NK-92 (cell line): ENCODE results near the gene ATOH8.

Experiments
- DNase-seq: peaks from one replicate; lab custom pipeline; 2025; ENCODE audit not compliant: unreplicated experiment; lab: John Stamatoyannopoulos, UW

Gene ATOH8

GRCh38 chr2:85770369-85770768 lies 16.6 kb downstream of the ATOH8 start:
- no peak for DNase-seq

- DNase-seq = no peak
Observed at GRCh38 chr2:85770786-85771409, 17.1 kb downstream of the ATOH8 start.

- no peak for DNase-seq
Observed at GRCh38 chr2:85771486-85771885, 17.7 kb downstream of the ATOH8 start.

GRCh38 chr2:85772019-85772745 lies 18.4 kb downstream of the ATOH8 start:
- DNase-seq = no peak

GRCh38 chr2:85772841-85773491 lies 19.2 kb downstream of the ATOH8 start:
- DNase-seq = no peak

- DNase-seq = no peak
Observed at GRCh38 chr2:85773692-85774091, 19.9 kb downstream of the ATOH8 start.

GRCh38 chr2:85774126-85774978 lies 20.6 kb downstream of the ATOH8 start:
- no peak for DNase-seq

GRCh38 chr2:85775406-85776381 lies 21.9 kb downstream of the ATOH8 start:
- DNase-seq = no peak

GRCh38 chr2:85776672-85777071 lies 22.9 kb downstream of the ATOH8 start:
- no peak for DNase-seq

- no peak for DNase-seq
Observed at GRCh38 chr2:85777441-85777861, 23.7 kb downstream of the ATOH8 start.

- DNase-seq = no peak
Observed at GRCh38 chr2:85778646-85779379, 25.0 kb downstream of the ATOH8 start.

GRCh38 chr2:85779641-85780315 lies 26.0 kb downstream of the ATOH8 start:
- no peak for DNase-seq

GRCh38 chr2:85780316-85781012 lies 26.7 kb downstream of the ATOH8 start:
- no peak for DNase-seq

- no peak for DNase-seq
Observed at GRCh38 chr2:85781013-85781332, 27.2 kb downstream of the ATOH8 start.

- no peak for DNase-seq
Observed at GRCh38 chr2:85783796-85784195, 30.0 kb downstream of the ATOH8 start.

- no peak for DNase-seq
Observed at GRCh38 chr2:85784474-85784986, 30.7 kb downstream of the ATOH8 start.

- no peak for DNase-seq
Observed at GRCh38 chr2:85785027-85785822, 31.4 kb downstream of the ATOH8 start.
